HEK293 (cell line): ENCODE measurements around the gene IL22RA1.

Experiments used
- CTCF ChIA-PET: fragments of 350-600 bp; formaldehyde crosslinking; extraction: SDS; loops from one replicate; lab custom pipeline; 2021; ENCODE audit warnings: antibody characterized with exemption; lab: Yijun Ruan, JAX
- POLR2A ChIA-PET: fragments of 300-600 bp; formaldehyde crosslinking; extraction: SDS; loops from one replicate; lab custom pipeline; 2020; ENCODE audit warnings: antibody characterized with exemption, inconsistent platforms; lab: Yijun Ruan, JAX
- H3K27ac ChIP-seq: fragments of 200-500 bp; sonication (Bioruptor generic); 2 replicates; pipeline ENCODE4 v1.5.1; 2014; ENCODE audit warnings: low read depth, low read length, control low read depth, inconsistent platforms; ENCODE audit errors: extremely low read depth
- H3K36me3 ChIP-seq, 2 experiments: fragments of 200-500 bp in 1 of 2; sonication (Bioruptor generic) in 1 of 2; 1 replicate in 1 of 2; 2 replicates in 1 of 2; pipeline ENCODE4 v1.5.1; 2014 to 2017; ENCODE audit warnings: inconsistent platforms in 2 of 2, low read length in 2 of 2; ENCODE audit not compliant: control insufficient read depth in 2 of 2, insufficient read depth in 1 of 2
- H3K4me1 ChIP-seq: fragments of 200-500 bp; sonication (Bioruptor generic); 2 replicates; pipeline ENCODE4 v1.5.1; 2014; ENCODE audit warnings: mild to moderate bottlenecking, low read length, inconsistent platforms; ENCODE audit not compliant: control insufficient read depth, insufficient read depth
- H3K4me3 ChIP-seq: 2 replicates; pipeline ENCODE4 v1.5.1; 2011; ENCODE audit warnings: low read depth, mild to moderate bottlenecking, control low read depth, low read length, moderate library complexity
- H3K9me3 ChIP-seq: fragments of 200-500 bp; sonication (Bioruptor generic); 2 replicates; pipeline ENCODE4 v1.5.1; 2014; ENCODE audit warnings: low read depth, low read length, inconsistent platforms; ENCODE audit not compliant: control insufficient read depth, insufficient read depth
- BCL11B ChIP-seq: fragments of 450-650 bp; formaldehyde crosslinking; IDR thresholded peaks from 2 replicates; pipeline ENCODE4 v1.5.1; 2016; ENCODE audit warnings: low read depth, missing biosample characterization, missing genetic modification characterization
- CTCF ChIP-seq: fragments of 450-650 bp; formaldehyde crosslinking; IDR thresholded peaks from 2 replicates; pipeline ENCODE4 v1.5.1; 2016; ENCODE audit warnings: missing biosample characterization, missing genetic modification characterization
- KLF10 ChIP-seq: fragments of 450-650 bp; IDR thresholded peaks from 2 replicates; pipeline ENCODE4 v1.5.1; 2018; ENCODE audit warnings: missing biosample characterization, mild to moderate bottlenecking, missing genetic modification characterization
- KLF7 ChIP-seq: fragments of 450-650 bp; formaldehyde crosslinking; IDR thresholded peaks from 2 replicates; pipeline ENCODE4 v1.5.1; 2016; ENCODE audit warnings: missing biosample characterization, missing genetic modification characterization, borderline replicate concordance
- MZF1 ChIP-seq: fragments of 450-650 bp; formaldehyde crosslinking; IDR thresholded peaks from 2 replicates; pipeline ENCODE4 v1.5.1; 2017; ENCODE audit warnings: missing biosample characterization, missing genetic modification characterization, borderline replicate concordance
- PATZ1 ChIP-seq: fragments of 450-650 bp; formaldehyde crosslinking; IDR thresholded peaks from 2 replicates; pipeline ENCODE4 v1.5.1; 2016; ENCODE audit warnings: missing biosample characterization, missing genetic modification characterization
- PBX3 ChIP-seq: sonication (generic); formaldehyde crosslinking; IDR thresholded peaks from 2 replicates; pipeline ENCODE4 v1.8.1; 2022; ENCODE audit warnings: mild to moderate bottlenecking, moderate library complexity, missing genetic modification reagents
- ZBTB1 ChIP-seq: fragments of 450-650 bp; formaldehyde crosslinking; IDR thresholded peaks from 2 replicates; pipeline ENCODE4 v1.5.1; 2016; ENCODE audit warnings: missing biosample characterization, missing genetic modification characterization
- ZBTB11 ChIP-seq: fragments of 450-650 bp; formaldehyde crosslinking; conservative IDR thresholded peaks from 2 replicates; pipeline ENCODE4 v1.5.1; 2016; ENCODE audit warnings: low read depth, missing biosample characterization, missing genetic modification characterization
- ZBTB21 ChIP-seq: fragments of 450-650 bp; formaldehyde crosslinking; IDR thresholded peaks from 2 replicates; pipeline ENCODE4 v1.5.1; 2017; ENCODE audit warnings: missing biosample characterization, missing genetic modification characterization
- ZNF214 ChIP-seq: fragments of 450-650 bp; formaldehyde crosslinking; IDR thresholded peaks from 2 replicates; pipeline ENCODE4 v1.5.1; 2017; ENCODE audit warnings: missing biosample characterization, mild to moderate bottlenecking, missing genetic modification characterization, borderline replicate concordance
- ZNF341 ChIP-seq: fragments of 450-650 bp; formaldehyde crosslinking; IDR thresholded peaks from 2 replicates; pipeline ENCODE4; 2016; ENCODE audit warnings: low read depth, missing biosample characterization, missing genetic modification characterization
- ZNF416 ChIP-seq: fragments of 450-650 bp; formaldehyde crosslinking; IDR thresholded peaks from 2 replicates; pipeline ENCODE4 v1.5.1; 2016; ENCODE audit warnings: missing biosample characterization, missing genetic modification characterization
- ZNF561 ChIP-seq: fragments of 450-650 bp; IDR thresholded peaks from 2 replicates; pipeline ENCODE4 v1.5.1; 2018; ENCODE audit warnings: missing biosample characterization, missing genetic modification characterization, borderline replicate concordance
- ZNF580 ChIP-seq: fragments of 450-650 bp; formaldehyde crosslinking; IDR thresholded peaks from 2 replicates; pipeline ENCODE4 v1.5.1; 2016; ENCODE audit warnings: missing biosample characterization, missing genetic modification characterization
- ZNF670 ChIP-seq: fragments of 450-650 bp; formaldehyde crosslinking; IDR thresholded peaks from 2 replicates; pipeline ENCODE4 v1.5.1; 2016; ENCODE audit warnings: missing biosample characterization, missing genetic modification characterization, low read depth
- ZSCAN16 ChIP-seq: fragments of 450-650 bp; formaldehyde crosslinking; IDR thresholded peaks from 2 replicates; pipeline ENCODE4 v1.5.1; 2016; ENCODE audit warnings: missing biosample characterization, missing genetic modification characterization

Gene IL22RA1

GRCh38 chr1:24095140-24095859 is 47.6 kb downstream of the IL22RA1 start:
- POLR2A ChIA-PET = no interaction called here
- Histone ChIP-seq H3K9me3 (no peaks in the 10 kb centered on the region), H3K36me3 (no peaks in the 10 kb centered on the region)
- TF ChIP-seq ZBTB11 (tag by site-specific recombination) = no peak
- no peak for TF ChIP-seq ZNF341 (tag by site-specific recombination)
- no peak for TF ChIP-seq PBX3 (CRISPR knock-in tag)
- TF ChIP-seq ZNF214 (tag by site-specific recombination) = no peak
- TF ChIP-seq ZNF561 = no peak
- no peak for TF ChIP-seq PATZ1
- TF ChIP-seq CTCF (tag by site-specific recombination) = no peak
- no peak for TF ChIP-seq ZNF670 (tag by site-specific recombination)
- no peak for TF ChIP-seq ZNF416 (tag by site-specific recombination)
- TF ChIP-seq ZBTB21 (tag by site-specific recombination) = no peak
- TF ChIP-seq, all 188 proteins: peak for 0
- Histone ChIP-seq H3K4me1 (no peaks in the 10 kb centered on the region), H3K27ac (no peak overlapping the region), H3K4me3 (no peak overlapping the region)
- CTCF ChIA-PET = interaction anchor here (1.1 kb wide), 1 partner anchor 24 kb away, joined by 4 read pairs; no protein-coding TSS in a partner anchor

- ChIA-PET CTCF (interaction anchor here (1.1 kb wide), 1 partner anchor 23 kb away, joined by 4 read pairs; no protein-coding TSS in a partner anchor), POLR2A (no interaction called here)
- no peaks in the 10 kb centered on the region for H3K36me3 ChIP-seq
- H3K27ac ChIP-seq = no peak overlapping the region
- H3K4me1 ChIP-seq = no peaks in the 10 kb centered on the region
- H3K9me3 ChIP-seq = no peaks in the 10 kb centered on the region
- no peak overlapping the region for H3K4me3 ChIP-seq
- TF ChIP-seq ZBTB1 (tag by site-specific recombination) = no peak
- TF ChIP-seq ZNF580 = no peak
- TF ChIP-seq MZF1 (tag by site-specific recombination) = no peak
- TF ChIP-seq ZSCAN16 (tag by site-specific recombination) = no peak
- no peak for TF ChIP-seq KLF7 (tag by site-specific recombination)
- no peak for TF ChIP-seq ZNF341 (tag by site-specific recombination)
- no peak for TF ChIP-seq BCL11B (tag by site-specific recombination)
- TF ChIP-seq KLF10 (tag by site-specific recombination) = no peak
Observed at GRCh38 chr1:24094554-24094953, 48.4 kb downstream of the IL22RA1 start.
